T-helper 1 cell treated with Interleukin-12 subunit alpha and Interleukin-12 subunit beta and Interleukin-4 antibody, amounts not matched to agents 30 μg/mL and 1 μg/mL, for 36 hours (primary cell): Measurements from ENCODE around the gene MUC15.
"Not testable (repeated sequence)": the region's sequence is repeated elsewhere in the genome, so short reads cannot be mapped to it uniquely, and the experiment has no call there.

Experiments used
- H3K27ac Mint-ChIP-seq: one replicate; pipeline ENCODE4 v1.8.0; 2021; ENCODE audit warnings: mild to moderate bottlenecking, mixed read lengths
- H3K27me3 Mint-ChIP-seq: one replicate; pipeline ENCODE4 v1.8.0; 2021; ENCODE audit warnings: low read depth, mixed read lengths
- H3K36me3 Mint-ChIP-seq: one replicate; pipeline ENCODE4 v1.8.0; 2021; ENCODE audit warnings: low read depth, mixed read lengths
- H3K4me1 Mint-ChIP-seq: one replicate; pipeline ENCODE4 v1.8.0; 2021; ENCODE audit warnings: low read depth, mixed read lengths
- H3K4me3 Mint-ChIP-seq: one replicate; pipeline ENCODE4 v1.8.0; 2021; ENCODE audit warnings: mild to moderate bottlenecking, moderate library complexity, mixed read lengths
- H3K9me3 Mint-ChIP-seq: one replicate; pipeline ENCODE4 v1.8.0; 2021; ENCODE audit warnings: mixed read lengths

Gene MUC15

GRCh38 chr11:26571861-26572654 is at the start of gene MUC15:
Gene MUC15 (minus strand): TSS chr11:26572263. CDS start chr11:26567094, 5,169 bp downstream.
- Mint-ChIP-seq H3K4me3 (no peak within 1 kb of the TSS), H3K27me3 (no peaks in the 10 kb centered on the region), H3K27ac (no peak within 1 kb of the TSS), H3K36me3 (no peaks in the 10 kb centered on the region), H3K9me3 (no peaks in the 10 kb centered on the region), H3K4me1 (no peaks in the 10 kb centered on the region)

DNA sequence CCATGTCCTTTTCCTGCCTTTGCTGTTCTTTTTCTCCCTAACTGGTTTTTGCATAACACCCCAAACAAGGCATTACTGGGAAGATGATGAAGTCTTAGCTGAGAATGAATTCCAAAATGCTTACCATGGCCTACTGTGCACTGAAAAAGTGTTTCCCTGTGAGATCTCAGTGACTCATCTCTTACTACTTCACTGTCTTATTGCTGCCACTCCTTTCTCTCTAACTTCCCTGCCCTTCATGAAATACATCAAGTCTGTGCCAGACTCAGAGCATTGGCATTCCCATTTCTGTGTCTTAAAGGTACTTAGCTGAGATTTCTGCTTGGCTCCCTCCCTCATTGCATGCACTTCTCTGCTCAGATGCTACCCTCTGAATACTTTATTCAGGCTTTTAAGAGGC is 49.1 kb upstream of the MUC15 start:
- no peak overlapping the region for H3K4me3 Mint-ChIP-seq
- H3K27me3 Mint-ChIP-seq: no peaks in the 10 kb centered on the region
- no peak overlapping the region for H3K27ac Mint-ChIP-seq
- peaks cover 3% of the 10 kb centered on the region for H3K9me3 Mint-ChIP-seq
- no peaks in the 10 kb centered on the region for H3K4me1 Mint-ChIP-seq
- no peaks in the 10 kb centered on the region for H3K36me3 Mint-ChIP-seq

GRCh38 chr11:26620282-26621045 is 48.4 kb upstream of the MUC15 start:
- no peaks in the 10 kb centered on the region for H3K36me3 Mint-ChIP-seq
- no peak overlapping the region for H3K27ac Mint-ChIP-seq
- H3K9me3 Mint-ChIP-seq: peaks cover 4% of the 10 kb centered on the region
- H3K4me1 Mint-ChIP-seq: no peaks in the 10 kb centered on the region
- no peaks in the 10 kb centered on the region for H3K27me3 Mint-ChIP-seq
- no peak overlapping the region for H3K4me3 Mint-ChIP-seq

- Mint-ChIP-seq H3K9me3 (peaks cover 6% of the 10 kb centered on the region), H3K36me3 (no peaks in the 10 kb centered on the region), H3K4me3 (no peak overlapping the region), H3K27ac (no peak overlapping the region), H3K27me3 (no peaks in the 10 kb centered on the region), H3K4me1 (no peaks in the 10 kb centered on the region)
These were observed 46.4 kb upstream of the MUC15 start for GRCh38 chr11:26618441-26618840.

DNA sequence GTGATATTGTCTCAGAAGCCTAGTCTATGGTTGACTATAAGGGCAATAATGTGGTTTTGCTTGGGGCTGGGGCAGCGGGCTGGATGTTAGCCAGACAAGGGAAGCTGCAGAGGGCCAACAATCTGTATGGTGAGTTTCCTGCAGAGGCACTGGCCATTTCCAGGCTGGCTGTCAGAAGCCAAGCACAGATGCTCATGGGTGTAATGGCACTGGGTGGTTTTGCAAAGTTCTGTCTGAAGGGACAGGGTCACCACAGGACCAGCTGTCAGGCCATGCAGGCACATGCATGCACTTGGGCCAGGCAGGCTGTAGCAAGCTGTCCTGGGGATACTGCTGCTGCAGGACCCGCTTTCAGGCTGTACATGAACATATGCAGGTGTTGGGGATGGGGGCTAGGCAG is 41.7 kb upstream of the MUC15 start:
- Mint-ChIP-seq H3K4me1 (no peaks in the 10 kb centered on the region), H3K9me3 (peaks cover 9% of the 10 kb centered on the region), H3K27me3 (no peaks in the 10 kb centered on the region), H3K27ac (no peak overlapping the region), H3K36me3 (no peaks in the 10 kb centered on the region), H3K4me3 (no peak overlapping the region)

DNA sequence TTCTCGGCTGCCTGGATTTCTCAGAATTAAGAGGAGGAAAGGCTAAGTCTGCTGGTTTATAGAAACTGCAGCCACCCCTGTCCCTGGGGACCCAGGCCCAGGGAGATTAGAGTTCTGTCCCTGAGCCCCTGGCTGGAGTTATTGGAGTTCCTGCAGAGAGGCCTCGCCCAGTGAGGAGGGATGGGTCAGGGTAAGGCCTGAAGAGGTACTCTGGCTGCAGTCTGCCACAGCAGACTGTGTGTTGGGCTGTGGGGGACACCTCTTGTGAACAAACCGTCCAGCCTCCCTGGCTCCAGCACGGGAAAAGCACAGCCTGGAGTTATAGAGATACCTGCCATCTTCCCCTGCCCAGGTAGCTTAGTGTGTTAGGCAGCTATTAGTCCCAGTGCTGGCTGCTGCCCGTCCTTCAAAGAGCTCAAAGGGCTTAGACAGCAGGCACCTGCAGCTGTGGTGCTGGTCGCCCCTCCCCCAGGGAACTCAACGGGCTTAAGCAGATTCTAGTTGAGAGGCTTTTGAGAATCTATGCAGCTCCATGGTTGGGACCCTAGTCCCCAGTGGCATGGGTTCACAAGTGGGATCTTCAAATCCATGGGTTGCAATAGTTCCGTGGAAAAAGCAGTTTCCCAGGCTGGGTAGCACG is 36.6 kb upstream of the MUC15 start:
- H3K4me3 Mint-ChIP-seq: no peak overlapping the region
- no peaks in the 10 kb centered on the region for H3K27me3 Mint-ChIP-seq
- H3K27ac Mint-ChIP-seq: no peak overlapping the region
- no peaks in the 10 kb centered on the region for H3K4me1 Mint-ChIP-seq
- no peaks in the 10 kb centered on the region for H3K36me3 Mint-ChIP-seq
- H3K9me3 Mint-ChIP-seq: peaks cover 17% of the 10 kb centered on the region

DNA sequence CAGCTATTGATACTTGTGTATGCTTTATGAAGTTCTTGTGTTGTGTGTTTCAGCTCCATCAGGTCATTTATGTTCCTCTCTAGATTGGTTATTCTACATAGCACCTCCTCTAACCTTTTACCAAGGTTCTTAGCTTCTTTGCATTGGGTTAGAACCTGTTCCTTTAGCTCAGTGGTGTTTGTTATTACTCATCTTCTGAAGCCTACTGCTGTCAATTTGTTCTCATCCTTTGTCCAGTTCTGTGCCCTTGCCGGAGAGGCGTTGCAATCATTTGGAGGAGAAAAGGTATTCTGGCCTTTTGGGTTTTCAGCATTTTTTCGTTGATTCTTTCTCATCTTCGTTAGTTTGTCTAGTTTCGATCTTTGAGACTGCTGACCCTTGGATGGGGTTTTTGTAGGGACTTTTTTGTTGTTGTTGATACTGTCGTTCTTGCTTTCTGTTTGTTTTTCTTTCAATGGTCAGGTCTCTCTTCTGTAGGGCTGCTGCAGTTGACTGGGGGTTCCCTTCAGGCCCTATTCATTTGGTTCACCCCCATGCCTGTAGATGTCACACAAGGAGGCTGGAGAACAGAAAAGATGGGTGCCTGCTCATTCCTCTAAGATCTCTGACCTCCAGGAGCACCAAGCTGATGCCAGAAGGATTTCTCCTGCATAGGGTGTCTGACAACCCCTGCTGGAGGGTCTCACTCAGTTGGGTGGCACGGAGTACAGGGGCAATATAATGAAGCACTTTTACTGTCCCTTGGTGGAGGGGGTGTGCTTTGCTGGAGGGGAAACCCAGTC is 35.9 kb upstream of the MUC15 start:
- Mint-ChIP-seq H3K36me3 (no peaks in the 10 kb centered on the region), H3K4me1 (no peaks in the 10 kb centered on the region), H3K4me3 (no peak overlapping the region), H3K27me3 (no peaks in the 10 kb centered on the region), H3K9me3 (peaks cover 13% of the 10 kb centered on the region), H3K27ac (no peak overlapping the region)

DNA sequence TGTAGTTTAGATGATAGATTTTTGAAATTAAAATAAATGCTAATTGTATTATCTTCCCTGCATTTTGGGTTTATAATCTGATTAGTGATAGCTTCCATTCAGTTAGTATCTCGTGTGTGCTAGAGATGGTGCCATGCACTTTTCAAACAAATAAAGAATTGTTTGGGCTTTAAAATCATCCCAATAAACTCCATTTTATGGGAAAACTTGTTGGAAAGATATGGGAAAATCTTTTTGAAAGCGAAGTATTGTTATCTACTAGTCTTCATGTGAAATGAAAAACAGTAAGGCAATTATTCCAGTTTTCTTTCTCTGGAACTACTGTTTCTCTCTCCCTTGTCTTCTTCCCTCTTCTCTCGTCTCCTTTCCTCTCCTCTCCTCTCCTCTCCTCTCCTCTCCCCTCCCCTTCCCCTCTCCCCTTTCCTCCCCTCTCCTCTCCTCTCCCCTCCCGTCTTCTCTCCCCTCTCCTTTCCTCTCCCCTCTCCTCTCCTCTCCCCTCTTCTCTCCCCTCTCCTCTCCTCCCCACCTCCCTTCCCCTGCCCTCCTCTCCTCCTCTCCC is 27.9 kb upstream of the MUC15 start:
- no peaks in the 10 kb centered on the region for H3K4me1 Mint-ChIP-seq
- no peak overlapping the region for H3K4me3 Mint-ChIP-seq
- no peak overlapping the region for H3K27ac Mint-ChIP-seq
- peaks cover 5% of the 10 kb centered on the region for H3K9me3 Mint-ChIP-seq
- H3K36me3 Mint-ChIP-seq: no peaks in the 10 kb centered on the region
- H3K27me3 Mint-ChIP-seq: no peaks in the 10 kb centered on the region

DNA sequence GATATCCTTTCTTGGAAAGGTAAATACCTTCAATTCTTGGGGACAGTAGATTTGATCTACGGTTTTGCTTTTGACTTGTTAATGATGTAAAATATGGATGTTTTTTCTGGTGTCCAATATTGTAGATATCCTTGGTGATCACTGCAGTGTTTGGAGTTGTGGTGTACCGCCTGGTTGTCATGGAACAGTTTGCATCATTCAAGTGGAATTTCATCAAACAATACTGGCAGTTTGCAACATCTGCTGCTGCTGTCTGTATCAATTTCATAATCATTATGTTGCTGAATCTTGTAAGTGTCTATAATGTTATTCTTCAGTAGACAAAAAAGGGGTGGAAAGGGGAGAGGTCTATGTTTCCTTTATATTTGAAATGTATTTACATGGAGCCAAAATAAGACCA is 27.4 kb upstream of the MUC15 start:
- Mint-ChIP-seq H3K4me3 (no peak overlapping the region), H3K27me3 (no peaks in the 10 kb centered on the region), H3K36me3 (no peaks in the 10 kb centered on the region), H3K27ac (no peak overlapping the region), H3K4me1 (no peaks in the 10 kb centered on the region), H3K9me3 (peaks cover 5% of the 10 kb centered on the region)

DNA sequence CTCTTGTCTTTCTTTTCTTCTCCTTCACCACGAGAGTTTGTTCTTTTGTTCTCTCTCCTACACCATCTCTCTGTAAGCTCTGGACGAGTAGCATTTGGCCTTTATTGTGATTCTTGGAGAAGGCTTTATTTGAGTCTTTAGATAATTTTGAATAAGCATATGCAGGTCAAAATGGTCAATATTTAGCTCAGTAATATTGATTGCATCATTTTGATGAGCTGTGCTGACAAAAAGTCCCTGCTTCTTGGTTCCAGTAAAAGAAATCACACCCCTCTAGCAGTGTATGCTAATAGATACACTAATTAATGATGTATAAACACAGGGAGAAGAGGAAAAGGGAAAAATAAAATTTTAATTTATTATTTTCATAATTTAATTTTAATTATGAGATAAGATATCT is 25.8 kb upstream of the MUC15 start:
- Mint-ChIP-seq H3K27ac (no peak overlapping the region), H3K4me1 (no peaks in the 10 kb centered on the region), H3K36me3 (no peaks in the 10 kb centered on the region), H3K4me3 (no peak overlapping the region), H3K9me3 (peaks cover 5% of the 10 kb centered on the region), H3K27me3 (no peaks in the 10 kb centered on the region)

DNA sequence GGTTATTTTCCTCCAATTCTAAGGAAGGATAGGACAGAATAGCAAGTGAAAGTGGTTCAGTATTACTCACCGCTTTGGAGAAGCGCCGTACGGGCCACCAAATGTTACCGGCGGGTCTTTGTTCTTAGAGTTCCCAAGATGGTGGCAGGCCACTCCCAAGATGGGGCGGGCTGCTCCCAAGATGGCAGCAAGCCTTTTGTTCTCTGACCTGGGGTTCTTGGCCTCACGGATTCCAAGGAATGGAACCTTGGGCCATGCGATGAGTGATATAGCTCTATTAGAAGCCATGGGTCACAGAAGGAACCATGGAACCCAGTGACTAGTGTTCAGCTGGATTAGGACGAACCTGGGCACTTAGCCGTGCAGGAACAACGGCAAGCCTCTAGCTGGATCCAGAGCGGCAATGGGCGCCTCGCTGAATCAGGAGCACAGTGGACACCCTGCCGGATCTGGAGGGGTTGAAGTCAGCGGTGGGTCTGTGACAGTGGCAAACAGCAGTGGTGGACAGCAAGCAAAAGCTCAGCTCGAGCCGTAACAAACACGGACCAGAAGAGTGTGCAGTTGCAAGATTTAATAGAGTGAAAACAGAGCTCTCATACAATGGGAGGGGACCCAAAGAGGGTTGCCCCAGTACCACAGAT is 25.1 kb upstream of the MUC15 start:
- H3K27me3 Mint-ChIP-seq, H3K4me1 Mint-ChIP-seq, H3K36me3 Mint-ChIP-seq: not testable (repeated sequence)

DNA sequence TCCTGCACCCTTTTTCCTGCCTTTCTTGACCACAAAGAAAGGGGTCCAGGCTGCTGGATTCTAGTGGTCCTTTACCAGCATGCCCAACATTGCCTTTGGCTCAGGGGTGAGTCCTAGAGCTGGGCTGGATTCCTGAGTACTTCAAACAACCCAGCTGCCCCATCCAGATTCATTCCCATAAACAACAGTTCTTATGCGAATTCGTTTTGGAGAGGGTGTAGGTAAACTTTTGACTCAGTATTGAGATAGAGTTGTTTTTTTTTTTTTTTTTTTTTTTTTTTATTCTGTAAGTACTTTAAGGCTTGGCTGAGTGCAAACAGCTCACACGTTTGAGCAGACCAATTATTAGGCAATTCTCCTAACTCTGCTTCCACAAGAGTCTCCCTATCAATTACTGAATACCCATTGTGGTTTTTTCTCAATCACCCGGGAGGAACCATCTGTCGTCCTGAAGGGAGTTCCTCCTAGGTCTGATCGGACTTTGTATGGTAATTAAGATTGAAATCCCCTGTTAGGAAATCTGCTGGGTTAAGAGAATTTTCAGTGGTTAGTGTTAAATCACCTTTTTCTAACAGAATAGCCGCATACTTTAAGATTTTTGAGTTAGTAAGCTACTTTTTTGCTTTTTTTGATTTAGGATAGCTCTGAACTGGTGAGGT is 23.3 kb upstream of the MUC15 start:
- not testable (repeated sequence) for H3K27me3 Mint-ChIP-seq, H3K4me1 Mint-ChIP-seq, H3K4me3 Mint-ChIP-seq, H3K27ac Mint-ChIP-seq, H3K36me3 Mint-ChIP-seq
- peaks cover 13% of the 10 kb centered on the region for H3K9me3 Mint-ChIP-seq

More for the DNA sequence above, 25.1 kb upstream of the MUC15 start:
- H3K9me3 Mint-ChIP-seq, H3K4me3 Mint-ChIP-seq, H3K27ac Mint-ChIP-seq: not testable (repeated sequence)

DNA sequence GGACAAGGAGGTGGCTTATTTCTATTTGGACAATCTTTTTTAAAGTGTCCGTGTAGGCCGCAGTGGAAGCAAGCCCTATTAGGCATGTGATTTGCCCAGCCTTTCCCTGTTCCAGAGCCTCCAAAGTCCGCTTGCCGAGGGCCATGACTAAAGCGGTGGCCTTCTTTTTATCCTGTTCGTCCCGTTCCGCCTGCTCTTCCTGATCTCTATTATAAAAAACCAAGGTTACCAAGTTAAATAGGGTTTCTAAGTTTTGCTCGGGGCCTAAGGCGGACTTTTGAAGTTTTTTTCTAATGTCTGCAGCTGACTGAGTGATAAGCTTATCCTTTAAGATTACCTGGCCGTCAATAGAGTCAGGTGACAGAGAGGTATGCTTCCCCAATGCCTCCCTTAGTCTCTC is 21.6 kb upstream of the MUC15 start:
- H3K4me1 Mint-ChIP-seq: no peaks in the 10 kb centered on the region
- H3K4me3 Mint-ChIP-seq: no peak overlapping the region
- H3K9me3 Mint-ChIP-seq: peaks cover 20% of the 10 kb centered on the region
- H3K36me3 Mint-ChIP-seq: no peaks in the 10 kb centered on the region
- no peak overlapping the region for H3K27ac Mint-ChIP-seq
- H3K27me3 Mint-ChIP-seq: no peaks in the 10 kb centered on the region
